GM19397 (cell line): Measurements from ENCODE around the gene PQBP1.

Source experiments
- ATAC-seq: cut with Tn5 transposase; IDR thresholded peaks from one replicate; pipeline ENCODE4 v1.9.1; 2021; ENCODE audit warnings: mild to moderate bottlenecking, moderate library complexity; ENCODE audit not compliant: unreplicated experiment

Gene PQBP1

DNA sequence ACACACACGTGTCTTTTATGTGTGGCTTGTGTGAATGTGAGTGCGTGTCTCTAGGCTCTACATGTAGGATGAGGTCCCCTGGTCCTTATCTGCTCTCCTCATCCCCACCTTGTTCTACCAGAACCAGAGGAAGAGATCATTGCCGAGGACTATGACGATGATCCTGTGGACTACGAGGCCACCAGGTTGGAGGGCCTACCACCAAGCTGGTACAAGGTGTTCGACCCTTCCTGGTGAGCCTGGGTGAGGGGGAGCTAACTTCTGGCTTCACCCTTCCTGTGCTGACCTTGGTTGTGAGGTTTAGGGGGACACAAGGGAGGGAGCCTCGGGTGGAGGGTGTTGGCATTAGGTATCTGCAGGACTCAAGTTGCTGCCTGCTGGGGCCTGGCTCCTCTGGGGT is 3.3 kb downstream of the PQBP1 start:
- ATAC-seq = no peak

DNA sequence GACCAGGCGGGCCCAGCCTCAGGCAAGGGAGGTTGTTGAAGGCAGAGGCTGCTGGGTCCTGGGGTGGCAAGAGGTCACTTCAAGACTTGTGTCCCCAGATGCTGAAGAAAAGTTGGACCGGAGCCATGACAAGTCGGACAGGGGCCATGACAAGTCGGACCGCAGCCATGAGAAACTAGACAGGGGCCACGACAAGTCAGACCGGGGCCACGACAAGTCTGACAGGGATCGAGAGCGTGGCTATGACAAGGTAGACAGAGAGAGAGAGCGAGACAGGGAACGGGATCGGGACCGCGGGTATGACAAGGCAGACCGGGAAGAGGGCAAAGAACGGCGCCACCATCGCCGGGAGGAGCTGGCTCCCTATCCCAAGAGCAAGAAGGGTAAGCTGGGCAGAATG is 4.4 kb downstream of the PQBP1 start:
- no peak for ATAC-seq

DNA sequence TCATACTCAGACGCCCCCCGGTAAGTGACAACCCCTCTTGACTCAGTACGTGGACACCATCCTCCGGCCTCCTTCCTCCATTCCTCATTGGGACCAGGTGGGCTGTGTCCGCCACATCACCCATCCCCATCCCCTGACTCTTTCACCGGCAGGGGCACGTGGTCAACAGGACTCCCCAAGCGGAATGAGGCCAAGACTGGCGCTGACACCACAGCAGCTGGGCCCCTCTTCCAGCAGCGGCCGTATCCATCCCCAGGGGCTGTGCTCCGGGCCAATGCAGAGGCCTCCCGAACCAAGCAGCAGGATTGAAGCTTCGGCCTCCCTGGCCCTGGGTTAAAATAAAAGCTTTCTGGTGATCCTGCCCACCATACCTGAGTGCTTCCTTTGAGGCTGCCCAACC is 5.0 kb downstream of the PQBP1 start:
- no peak for ATAC-seq

GRCh38 chrX:48903290-48903689 is 5.6 kb downstream of the PQBP1 start:
- ATAC-seq = no peak

- ATAC-seq = no peak
Measured at GRCh38 chrX:48904180-48904579, 6.5 kb downstream of the PQBP1 start.

GRCh38 chrX:48904626-48905025 is 6.9 kb downstream of the PQBP1 start:
- ATAC-seq = no peak

GRCh38 chrX:48905090-48905790 is 7.5 kb downstream of the PQBP1 start:
- no peak for ATAC-seq

GRCh38 chrX:48908600-48908999 is 10.9 kb downstream of the PQBP1 start:
- ATAC-seq = no peak

DNA sequence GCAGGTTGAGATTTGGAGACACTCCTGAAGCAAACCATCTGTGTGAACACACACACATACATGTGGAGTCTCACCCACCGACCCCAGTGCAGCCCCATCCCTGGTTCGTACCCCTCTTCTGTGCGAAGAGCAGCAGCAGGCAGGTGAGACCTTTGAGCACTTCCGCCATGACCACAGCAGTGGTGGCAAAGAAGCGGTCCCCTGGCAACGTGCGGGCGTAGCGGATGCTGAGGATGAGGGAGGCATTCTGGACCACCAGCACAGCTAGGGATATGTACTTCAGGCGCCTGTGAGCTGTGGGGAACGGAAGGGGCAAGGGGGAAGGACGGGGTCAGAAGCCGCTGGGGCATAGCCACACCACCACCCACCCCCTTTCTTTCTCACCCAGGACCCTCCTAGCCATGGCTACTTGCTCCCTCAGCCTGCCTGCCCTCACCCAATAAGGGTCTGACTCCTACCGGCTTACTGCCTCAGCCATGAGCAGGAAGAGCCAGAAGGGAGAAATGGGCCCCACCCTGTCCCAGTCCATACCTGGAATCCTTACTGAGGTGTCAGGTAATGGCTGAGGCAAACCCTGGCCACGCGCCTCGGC is 12.1 kb downstream of the PQBP1 start:
- no peak for ATAC-seq

DNA sequence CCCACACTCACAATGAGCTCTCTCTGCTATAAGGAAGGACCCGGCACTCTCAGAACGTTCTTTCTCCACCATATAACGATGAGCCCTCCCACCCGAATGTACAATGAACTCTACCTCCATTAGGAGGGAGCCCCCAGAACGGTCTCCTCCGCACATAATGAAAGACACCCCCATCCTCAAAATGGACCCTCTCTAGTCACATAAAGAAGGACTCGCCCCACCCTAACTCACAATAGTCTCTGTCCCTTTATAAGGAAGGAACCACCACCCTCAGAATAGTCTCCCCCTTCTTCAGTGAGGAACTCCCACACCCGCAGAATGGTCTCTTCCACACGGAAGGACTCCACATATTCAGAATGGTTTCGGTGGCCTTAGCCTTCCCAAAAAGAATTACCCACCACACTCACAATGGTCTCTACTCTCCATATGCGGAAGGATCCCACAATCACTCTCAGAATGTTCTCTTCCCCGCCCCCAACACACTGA is 13.2 kb downstream of the PQBP1 start:
- no peak for ATAC-seq

DNA sequence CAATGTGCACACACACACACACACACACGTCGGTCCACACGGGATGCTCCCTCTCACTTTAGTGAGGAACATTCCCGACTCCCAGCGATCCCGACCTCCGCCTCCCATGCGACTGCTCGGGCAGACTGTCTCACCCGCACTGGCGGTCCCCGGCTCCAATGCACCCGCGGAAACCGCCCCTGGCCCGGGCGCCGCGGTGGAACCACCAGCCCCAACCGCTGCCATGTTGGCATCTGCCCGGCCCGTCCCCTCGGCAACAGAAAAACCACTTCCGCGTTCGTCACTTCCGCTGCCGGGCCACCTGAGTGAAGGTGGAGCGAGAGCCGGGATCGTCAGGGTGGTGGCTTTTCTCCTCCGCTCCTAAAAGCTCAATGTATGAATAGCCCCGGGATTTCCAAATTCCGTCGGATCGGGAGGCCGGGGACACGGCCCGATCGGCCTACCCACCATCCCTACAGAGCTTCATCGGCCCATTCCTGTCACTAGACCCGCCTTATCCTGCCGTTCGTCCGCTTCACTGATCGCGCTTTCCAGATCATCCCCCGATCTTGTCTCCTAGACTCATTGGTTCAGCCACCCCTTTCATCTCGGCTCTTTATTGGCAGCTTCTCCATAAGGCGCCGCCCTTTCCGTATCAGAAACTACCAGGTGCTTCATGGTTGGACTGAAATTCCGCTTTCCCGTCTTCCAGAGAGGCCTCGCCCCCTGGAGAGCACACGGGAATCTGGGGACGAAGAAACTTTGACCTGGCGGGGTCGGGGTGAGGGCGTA is 13.9 kb downstream of the PQBP1 start, which contains the start of gene SLC35A2:
SLC35A2 (minus strand) TSS at position 235 of the 771 bp plus-strand sequence; CDS start at position 225, 10 bp downstream.
- ATAC-seq = peak; percentile 59

DNA sequence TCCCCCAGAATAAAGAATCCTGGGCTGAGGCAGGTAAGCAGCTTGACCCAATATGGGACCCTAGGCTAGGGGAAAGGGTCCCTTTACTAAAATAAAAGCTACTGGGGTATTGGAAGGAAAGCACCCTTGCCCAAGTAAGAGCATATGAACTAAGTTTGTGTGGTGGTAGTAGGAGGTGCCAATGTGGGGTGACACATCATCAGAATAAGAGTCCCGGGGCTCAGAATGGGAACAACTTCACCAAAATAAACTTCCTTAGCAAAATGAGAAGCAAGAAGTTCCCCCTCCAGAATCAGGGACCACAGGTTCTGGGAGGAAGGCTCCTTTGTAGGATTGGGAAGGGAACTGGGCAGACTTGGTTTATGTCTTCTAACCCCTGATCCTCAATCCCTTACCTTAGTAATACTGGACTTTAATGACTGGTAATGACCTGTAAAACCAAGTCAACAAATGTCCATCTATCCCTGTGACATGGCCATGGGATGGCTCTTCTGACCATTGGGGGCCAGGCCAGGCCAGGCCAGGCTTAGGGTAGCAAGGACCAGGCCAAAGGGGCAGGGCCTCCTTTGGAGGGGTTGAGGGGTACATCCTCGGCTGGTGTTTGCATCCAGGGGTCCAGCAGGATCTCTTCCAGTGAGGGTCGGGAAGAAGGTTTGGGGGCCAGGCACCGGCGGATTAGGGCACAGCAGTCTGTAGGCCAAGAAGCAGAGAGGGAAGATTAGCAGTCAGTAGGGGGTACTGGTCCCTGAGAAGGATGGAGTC is 16.1 kb downstream of the PQBP1 start:
- ATAC-seq = no peak

DNA sequence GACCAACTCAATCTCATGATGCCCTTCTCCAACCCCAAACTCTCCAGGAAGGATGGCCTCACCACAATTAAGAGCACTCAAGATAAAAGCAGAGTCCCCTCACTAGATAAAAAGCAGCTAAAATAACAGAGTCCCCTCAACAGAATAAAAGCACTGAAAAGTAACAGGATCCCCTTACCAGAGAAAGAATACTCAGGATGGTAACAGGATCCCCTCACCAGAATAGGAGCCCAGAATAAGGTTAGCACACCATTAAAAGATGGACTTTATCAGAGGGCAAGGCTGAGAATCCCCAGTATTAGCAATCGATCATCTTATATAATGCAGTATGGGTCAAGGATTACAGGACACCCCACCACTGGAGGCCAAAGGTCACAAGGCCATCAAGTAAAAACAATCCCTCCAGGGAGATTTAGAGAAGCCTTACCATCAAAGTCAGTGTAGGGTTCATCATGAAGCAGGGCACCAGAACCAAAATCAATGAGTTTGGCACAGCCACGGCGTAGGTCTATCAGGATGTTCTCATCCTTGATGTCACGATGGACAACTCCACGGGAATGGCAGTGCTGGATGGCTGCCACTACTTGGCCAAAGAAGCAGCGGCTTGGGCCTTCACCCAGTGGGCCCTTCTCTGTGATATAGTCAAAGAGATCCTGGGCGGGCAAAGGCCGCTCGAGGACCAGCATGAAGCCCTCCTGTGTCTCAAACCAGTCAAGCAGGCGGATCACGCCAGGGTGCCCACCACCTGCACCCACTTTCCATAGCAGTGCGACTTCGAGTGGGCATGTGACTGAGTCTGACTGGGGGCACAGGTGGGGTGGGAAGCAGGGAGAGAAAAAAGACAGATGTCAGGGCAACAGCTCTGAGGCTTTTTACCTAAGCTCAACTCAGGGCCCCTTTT is 17.1 kb downstream of the PQBP1 start:
- no peak for ATAC-seq

DNA sequence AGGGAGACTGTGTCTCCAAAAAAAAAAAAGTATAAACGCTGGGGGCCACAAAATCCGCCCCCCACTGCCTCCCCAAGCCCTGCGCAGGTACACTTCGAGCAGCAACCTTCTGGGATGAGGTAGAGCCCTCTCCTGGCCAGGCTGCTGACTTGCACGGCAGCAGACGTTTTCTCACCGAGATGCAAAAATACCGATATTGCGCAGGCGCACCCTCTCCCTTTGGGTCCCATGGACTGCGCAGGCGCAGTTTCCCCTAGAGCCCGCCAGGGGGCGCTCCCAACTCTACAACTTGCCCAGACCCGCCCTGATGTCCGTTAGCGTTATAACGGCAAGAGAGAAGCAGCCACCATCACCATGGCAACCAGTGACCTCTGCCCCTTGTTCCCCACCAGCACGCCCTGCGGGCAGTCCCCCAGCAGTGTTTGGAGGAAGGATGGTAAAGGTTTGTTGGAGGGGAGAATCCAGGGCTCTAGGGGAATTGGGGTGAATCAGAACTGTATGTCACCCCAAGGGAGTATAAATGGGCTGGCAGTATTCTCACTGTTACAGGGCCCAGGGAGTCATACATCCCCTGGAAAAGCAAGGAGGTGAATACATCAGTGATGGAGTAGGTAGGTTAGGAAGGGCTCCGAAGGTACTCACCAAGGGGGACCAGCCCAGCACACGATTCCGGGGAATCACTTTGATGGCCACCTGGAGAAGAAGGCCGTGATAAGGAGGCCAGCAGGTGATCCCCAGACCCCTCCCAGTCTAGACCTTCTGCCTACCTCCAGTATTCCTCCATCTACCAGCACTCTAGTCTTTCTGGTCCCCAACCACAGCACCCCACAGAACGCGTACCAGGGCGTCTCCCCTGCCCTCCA is 19.6 kb downstream of the PQBP1 start:
- ATAC-seq = peak; percentile 30

DNA sequence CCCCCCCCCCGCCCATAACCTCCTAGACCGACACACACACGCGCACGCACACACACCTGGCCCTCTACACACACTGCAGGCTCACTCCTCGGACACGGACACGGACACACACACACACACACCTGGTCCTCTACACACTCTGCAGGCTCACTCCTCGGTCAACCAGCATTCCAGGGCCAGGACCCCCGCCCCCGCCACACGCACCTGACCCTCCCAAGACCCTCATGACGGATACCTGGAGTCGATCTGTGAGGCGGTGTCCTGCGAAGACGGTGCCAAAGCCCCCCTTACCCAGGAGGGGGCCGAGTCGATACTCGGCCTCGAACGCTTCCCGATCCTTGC is 20.5 kb downstream of the PQBP1 start:
- no peak for ATAC-seq

DNA sequence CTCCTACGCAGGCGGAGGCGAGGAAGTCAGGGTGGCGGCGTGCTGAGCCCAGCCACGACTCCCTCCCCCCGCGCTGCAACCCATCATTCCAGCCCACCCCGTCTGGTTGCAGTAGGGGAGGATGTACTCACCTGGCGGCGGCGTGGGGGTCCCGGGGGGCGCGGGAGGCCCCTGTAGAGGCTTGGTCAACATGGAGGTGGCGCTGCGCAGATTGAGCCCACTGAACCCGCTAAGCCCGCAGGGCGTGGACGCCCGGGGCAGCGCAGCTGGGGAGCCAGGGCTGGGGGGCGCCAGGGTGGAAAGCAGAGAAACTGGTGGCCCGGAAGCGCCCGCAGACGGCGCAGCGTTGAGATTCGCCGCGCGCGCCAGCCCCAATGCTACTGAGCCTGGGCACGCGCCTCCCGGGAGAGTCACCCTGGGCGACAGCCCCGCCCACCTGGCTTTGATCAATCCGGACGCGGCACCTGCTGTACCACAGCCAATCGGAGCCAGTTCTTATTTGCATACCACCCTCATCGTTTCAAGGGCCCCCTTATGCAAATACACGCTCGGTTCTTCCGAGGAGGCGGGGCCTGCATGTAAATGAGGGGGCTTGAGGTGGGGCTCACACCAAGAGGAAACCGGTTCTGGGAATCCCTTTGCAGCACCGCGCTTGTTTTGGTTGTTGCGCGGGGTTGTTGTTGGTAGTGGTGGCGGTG is 21.1 kb downstream of the PQBP1 start, which contains the start of gene PIM2:
PIM2 (minus strand) TSS at position 382 of the 698 bp plus-strand sequence; CDS start at position 192, 190 bp downstream.
- ATAC-seq = peak; percentile 75

DNA sequence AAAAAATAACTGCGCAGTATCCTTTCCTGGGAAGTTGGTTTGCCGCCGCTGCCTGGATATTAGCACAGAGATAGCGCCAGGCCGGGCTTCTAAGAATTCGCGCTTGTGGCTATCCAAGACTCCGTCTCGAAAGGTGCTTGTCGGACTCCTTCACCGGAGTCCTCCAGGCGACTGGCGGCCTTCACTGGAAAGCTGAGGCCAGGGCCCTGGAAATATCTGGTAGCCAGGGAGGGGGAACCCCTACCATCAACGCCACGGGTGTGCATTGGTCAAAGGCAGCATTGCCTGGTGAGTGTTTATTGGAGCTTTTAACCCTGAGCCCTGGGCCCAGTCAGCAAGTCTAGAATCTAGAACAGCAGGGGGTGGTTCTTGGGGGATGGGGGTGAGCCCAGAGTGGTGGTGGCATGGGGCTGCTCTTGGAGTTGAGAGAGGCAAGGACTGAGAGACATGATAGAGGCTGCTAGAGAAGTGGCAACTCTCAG is 21.7 kb downstream of the PQBP1 start:
- ATAC-seq = peak; percentile 3
